Lower lobe of right lung (tissue), 2 donors: Measurements from ENCODE around the gene PRR20B. TPM values are rescaled to one million over a fixed set of nuclear protein-coding genes. Genes with fewer than 3 reads are reported as not detected.
"Not testable (repeated sequence)": the region's sequence is repeated elsewhere in the genome, so short reads cannot be mapped to it uniquely, and the experiment has no call there.

Experiments
- ATAC-seq, 2 donors: fragments of 200-7000 bp; cut with Tn5 transposase; one replicate each; pipeline ENCODE4 v1.9.1; 2020 to 2022; ENCODE audit warnings: mild to moderate bottlenecking in 2 of 2, moderate library complexity in 2 of 2
- DNase-seq: peaks from one replicate; pipeline ENCODE4 v3.0.0-alpha.2; 2020
- H3K27ac ChIP-seq: fragments of 200-600 bp; one replicate; pipeline ENCODE4 v1.8.0; 2022
- H3K27me3 ChIP-seq: fragments of 200-600 bp; one replicate; pipeline ENCODE4 v1.8.0; 2022; ENCODE audit warnings: low read depth
- H3K36me3 ChIP-seq: fragments of 200-600 bp; one replicate; pipeline ENCODE4 v1.8.0; 2022; ENCODE audit warnings: mild to moderate bottlenecking
- H3K4me1 ChIP-seq: fragments of 200-600 bp; one replicate; pipeline ENCODE4 v1.8.0; 2022
- H3K4me3 ChIP-seq: fragments of 200-600 bp; one replicate; pipeline ENCODE4 v1.8.0; 2022; ENCODE audit warnings: mild to moderate bottlenecking
- H3K9me3 ChIP-seq: fragments of 200-600 bp; one replicate; pipeline ENCODE4 v1.8.0; 2022
- intact Hi-C: fragments of 100-400 bp; cut with DNase I; formaldehyde crosslinking; loops from one replicate; pipeline ENCODE4 v1.11.0; 2022
- total RNA-seq: library from RNA; stranded (reverse); fragmentation: NEBNext Ultra II Directional; extraction: Animal tissue kit (Norgen Biotek cat#: 25700); gene quantifications from one replicate; pipeline ENCODE4 v1.2.1, GENCODE V29; 2021
- TF ChIP-seq, protein P1 (sequence below): fragments of 200-600 bp; IDR thresholded peaks from one replicate; pipeline ENCODE4 v1.8.0; 2022; ENCODE audit warnings: antibody characterized with exemption, mild to moderate bottlenecking
- donor health status: DM: no; HTN: yes; CAD: no; lungs with severe emphysema.

Gene PRR20B
- total RNA-seq, 1 donor from 2014 or later, result not detected

DNA sequence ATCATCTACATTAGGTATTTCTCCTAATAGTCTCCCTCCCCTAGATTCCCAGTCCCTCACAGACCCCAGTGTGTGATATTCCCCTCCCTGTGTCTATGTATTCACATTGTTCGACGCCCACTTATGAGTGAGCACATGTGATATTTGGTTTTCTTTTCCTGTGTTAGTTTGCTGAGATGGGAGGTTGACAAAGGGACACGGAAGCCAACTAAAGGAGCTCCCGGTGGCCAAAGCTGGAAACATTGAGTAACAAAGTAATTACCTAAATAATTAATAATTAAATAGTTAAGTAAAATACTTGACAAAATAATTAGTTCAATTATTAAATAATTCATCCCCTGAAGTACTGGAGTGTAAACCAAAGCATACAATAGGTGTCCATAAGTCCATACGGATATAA lies 8.3 kb upstream of the PRR20B start:
- TF ChIP-seq, protein P1, sequence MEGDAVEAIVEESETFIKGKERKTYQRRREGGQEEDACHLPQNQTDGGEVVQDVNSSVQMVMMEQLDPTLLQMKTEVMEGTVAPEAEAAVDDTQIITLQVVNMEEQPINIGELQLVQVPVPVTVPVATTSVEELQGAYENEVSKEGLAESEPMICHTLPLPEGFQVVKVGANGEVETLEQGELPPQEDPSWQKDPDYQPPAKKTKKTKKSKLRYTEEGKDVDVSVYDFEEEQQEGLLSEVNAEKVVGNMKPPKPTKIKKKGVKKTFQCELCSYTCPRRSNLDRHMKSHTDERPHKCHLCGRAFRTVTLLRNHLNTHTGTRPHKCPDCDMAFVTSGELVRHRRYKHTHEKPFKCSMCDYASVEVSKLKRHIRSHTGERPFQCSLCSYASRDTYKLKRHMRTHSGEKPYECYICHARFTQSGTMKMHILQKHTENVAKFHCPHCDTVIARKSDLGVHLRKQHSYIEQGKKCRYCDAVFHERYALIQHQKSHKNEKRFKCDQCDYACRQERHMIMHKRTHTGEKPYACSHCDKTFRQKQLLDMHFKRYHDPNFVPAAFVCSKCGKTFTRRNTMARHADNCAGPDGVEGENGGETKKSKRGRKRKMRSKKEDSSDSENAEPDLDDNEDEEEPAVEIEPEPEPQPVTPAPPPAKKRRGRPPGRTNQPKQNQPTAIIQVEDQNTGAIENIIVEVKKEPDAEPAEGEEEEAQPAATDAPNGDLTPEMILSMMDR, result no peak

DNA sequence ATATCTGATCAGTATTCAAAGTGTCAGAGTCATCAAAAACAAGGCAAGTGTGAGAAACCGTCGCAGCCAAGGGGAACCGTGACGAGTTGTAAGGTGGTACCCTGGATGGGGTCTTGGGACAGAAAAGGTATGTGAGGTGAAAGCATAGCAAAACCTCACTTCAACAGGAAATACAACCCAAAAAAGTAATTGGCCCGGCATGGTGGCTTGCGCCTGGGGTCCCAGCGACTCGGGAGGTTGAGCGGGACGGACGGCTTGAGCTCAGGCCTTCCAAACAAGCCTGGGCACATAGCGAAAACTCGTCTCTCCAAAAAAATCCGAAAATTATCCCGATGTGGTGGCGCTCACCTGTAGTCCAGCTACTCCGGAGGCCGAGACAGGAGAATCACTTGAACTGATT lies 7.5 kb upstream of the PRR20B start:
- DNase-seq, H3K36me3 ChIP-seq, H3K4me3 ChIP-seq, H3K27ac ChIP-seq, ATAC-seq, H3K27me3 ChIP-seq, intact Hi-C loops, H3K4me1 ChIP-seq, H3K9me3 ChIP-seq: not testable (repeated sequence)

More for the DNA sequence above, 8.3 kb upstream of the PRR20B start:
- H3K4me3 ChIP-seq, result no peak overlapping the region
- H3K36me3 ChIP-seq, result no peaks in the 10 kb centered on the region
- DNase-seq (no peak), ATAC-seq (no peak)
- intact Hi-C loops, result no loop called here
- no peaks in the 10 kb centered on the region for H3K9me3 ChIP-seq
- H3K4me1 ChIP-seq, result no peaks in the 10 kb centered on the region
- H3K27ac ChIP-seq, result no peak overlapping the region
- no peaks in the 10 kb centered on the region for H3K27me3 ChIP-seq

DNA sequence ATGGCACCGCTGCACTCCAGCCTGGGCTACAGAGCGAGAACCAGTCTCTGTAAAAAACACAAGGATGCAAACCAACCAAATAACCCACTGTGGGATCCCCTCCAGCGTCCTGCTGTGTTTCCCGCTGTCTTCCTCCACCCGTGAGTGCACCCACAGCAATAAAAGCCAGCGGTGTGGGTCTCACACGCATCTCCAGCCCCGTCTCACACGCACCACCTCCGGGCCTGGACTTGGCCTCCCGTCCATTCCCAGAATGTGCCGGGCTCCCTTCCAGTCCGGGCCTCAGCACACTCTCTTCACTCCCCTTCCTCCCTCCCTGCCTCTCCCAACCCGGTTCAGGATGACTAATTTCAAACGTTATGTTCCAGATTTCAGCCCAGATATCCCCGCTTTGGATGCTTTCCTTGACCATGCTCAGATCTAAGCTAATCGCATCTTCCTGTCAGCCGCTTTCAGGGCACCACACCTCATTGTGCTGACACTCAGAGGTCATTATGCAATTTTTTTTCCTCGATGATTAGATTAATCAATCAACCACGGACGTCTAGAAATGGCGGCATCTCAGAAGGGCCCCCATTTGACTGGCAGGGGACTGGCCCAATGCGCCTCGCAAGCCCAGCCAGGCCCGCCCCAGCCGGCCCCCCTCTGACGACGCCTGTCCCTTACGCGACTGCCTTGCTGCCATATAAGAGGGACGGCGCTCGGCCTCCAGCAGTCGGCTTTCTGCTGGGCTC lies 6.9 kb upstream of the PRR20B start, which contains the start of gene PRR20A:
TSS of gene PRR20A (plus strand) at position 684 of the 734 bp plus-strand sequence. CDS start 387 bp downstream, outside the sequence.
- H3K27me3 ChIP-seq, H3K27ac ChIP-seq, ATAC-seq, DNase-seq, intact Hi-C loops, H3K4me3 ChIP-seq, H3K36me3 ChIP-seq, H3K4me1 ChIP-seq, H3K9me3 ChIP-seq: not testable (repeated sequence)

DNA sequence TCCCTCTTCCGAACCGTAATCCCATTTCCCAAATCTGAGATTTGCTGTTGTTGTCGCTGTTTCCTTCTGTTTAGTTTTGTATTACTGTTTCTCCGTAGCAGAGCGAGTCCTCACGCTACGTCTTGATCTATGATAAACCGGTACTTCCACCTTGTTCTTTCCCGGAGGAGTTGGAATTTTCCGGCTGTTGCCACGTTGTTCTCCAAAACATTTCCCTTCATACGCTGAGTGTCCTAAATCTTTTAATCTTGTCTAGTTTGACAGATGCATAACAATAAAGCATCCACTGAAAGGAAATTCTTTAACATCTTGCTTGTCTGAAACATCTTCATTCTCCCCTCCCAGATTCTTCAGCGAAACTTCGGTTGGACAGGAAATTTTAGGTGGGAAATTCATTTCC lies 818 bp downstream of the PRR20B start:
- H3K9me3 ChIP-seq, H3K27ac ChIP-seq, H3K4me3 ChIP-seq, intact Hi-C loops, DNase-seq, ATAC-seq, H3K27me3 ChIP-seq, H3K4me1 ChIP-seq, H3K36me3 ChIP-seq: not testable (repeated sequence)

DNA sequence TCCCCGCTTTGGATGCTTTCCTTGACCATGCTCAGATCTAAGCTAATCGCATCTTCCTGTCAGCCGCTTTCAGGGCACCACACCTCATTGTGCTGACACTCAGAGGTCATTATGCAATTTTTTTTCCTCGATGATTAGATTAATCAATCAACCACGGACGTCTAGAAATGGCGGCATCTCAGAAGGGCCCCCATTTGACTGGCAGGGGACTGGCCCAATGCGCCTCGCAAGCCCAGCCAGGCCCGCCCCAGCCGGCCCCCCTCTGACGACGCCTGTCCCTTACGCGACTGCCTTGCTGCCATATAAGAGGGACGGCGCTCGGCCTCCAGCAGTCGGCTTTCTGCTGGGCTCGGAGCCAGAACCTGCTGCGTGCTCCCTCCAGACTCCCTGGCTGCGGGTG lies 6.5 kb downstream of the PRR20B start, which contains the start of gene PRR20C:
TSS of gene PRR20C (plus strand) at position 301 of the 400 bp plus-strand sequence. CDS start 387 bp downstream, outside the sequence.
- H3K4me3 ChIP-seq, H3K36me3 ChIP-seq, H3K27ac ChIP-seq, H3K27me3 ChIP-seq, intact Hi-C loops, DNase-seq, H3K4me1 ChIP-seq, ATAC-seq, H3K9me3 ChIP-seq: not testable (repeated sequence)

DNA sequence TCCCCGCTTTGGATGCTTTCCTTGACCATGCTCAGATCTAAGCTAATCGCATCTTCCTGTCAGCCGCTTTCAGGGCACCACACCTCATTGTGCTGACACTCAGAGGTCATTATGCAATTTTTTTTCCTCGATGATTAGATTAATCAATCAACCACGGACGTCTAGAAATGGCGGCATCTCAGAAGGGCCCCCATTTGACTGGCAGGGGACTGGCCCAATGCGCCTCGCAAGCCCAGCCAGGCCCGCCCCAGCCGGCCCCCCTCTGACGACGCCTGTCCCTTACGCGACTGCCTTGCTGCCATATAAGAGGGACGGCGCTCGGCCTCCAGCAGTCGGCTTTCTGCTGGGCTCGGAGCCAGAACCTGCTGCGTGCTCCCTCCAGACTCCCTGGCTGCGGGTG lies 13.0 kb downstream of the PRR20B start, which contains the start of gene PRR20D:
TSS of gene PRR20D (plus strand) at position 301 of the 400 bp plus-strand sequence. CDS start 387 bp downstream, outside the sequence.
- H3K27me3 ChIP-seq, H3K4me1 ChIP-seq, H3K27ac ChIP-seq, H3K9me3 ChIP-seq, ATAC-seq, intact Hi-C loops, H3K36me3 ChIP-seq, DNase-seq, H3K4me3 ChIP-seq: not testable (repeated sequence)

DNA sequence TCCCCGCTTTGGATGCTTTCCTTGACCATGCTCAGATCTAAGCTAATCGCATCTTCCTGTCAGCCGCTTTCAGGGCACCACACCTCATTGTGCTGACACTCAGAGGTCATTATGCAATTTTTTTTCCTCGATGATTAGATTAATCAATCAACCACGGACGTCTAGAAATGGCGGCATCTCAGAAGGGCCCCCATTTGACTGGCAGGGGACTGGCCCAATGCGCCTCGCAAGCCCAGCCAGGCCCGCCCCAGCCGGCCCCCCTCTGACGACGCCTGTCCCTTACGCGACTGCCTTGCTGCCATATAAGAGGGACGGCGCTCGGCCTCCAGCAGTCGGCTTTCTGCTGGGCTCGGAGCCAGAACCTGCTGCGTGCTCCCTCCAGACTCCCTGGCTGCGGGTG lies 19.6 kb downstream of the PRR20B start, which contains the start of gene PRR20E:
TSS of gene PRR20E (plus strand) at position 301 of the 400 bp plus-strand sequence. CDS start 387 bp downstream, outside the sequence.
- DNase-seq, H3K4me1 ChIP-seq, intact Hi-C loops, H3K36me3 ChIP-seq, H3K27ac ChIP-seq, H3K9me3 ChIP-seq, H3K27me3 ChIP-seq, H3K4me3 ChIP-seq, ATAC-seq: not testable (repeated sequence)

DNA sequence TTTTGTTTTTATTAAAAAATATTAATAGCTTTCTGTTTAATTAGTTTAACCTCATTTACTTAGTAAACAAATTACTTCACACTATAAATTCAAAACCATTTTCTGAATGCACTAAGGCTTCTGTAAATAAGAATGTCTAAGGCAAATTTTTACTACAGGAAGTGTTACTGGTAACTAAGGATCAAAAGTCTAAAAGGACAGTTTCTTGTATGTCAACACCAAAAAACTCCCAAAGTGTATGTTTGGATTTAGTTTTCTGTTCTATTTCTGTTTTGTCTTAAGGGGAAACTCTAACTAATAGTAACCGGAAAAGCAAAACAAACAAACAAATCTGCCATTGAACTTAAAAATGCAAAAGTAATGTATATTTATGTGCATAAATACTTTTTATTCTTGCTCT lies 44.4 kb downstream of the PRR20B start:
- no peak overlapping the region for H3K4me3 ChIP-seq
- no peak overlapping the region for H3K27ac ChIP-seq
- no peak for DNase-seq

More for the DNA sequence above, 44.4 kb downstream of the PRR20B start:
- intact Hi-C loops, result no loop called here
- TF ChIP-seq, protein P1, result no peak
- Histone ChIP-seq H3K9me3 (no peaks in the 10 kb centered on the region), H3K4me1 (no peaks in the 10 kb centered on the region), H3K27me3 (no peaks in the 10 kb centered on the region), H3K36me3 (no peaks in the 10 kb centered on the region)
- ATAC-seq, result no peak

Other genes starting within 250 kb of the PRR20B start
- gene PRR20A, start 6.6 kb upstream of the PRR20B start, total RNA-seq, result not detected
- not detected for gene PRR20C, start 6.6 kb downstream of the PRR20B start, total RNA-seq
- gene PRR20D, start 13.1 kb downstream of the PRR20B start, total RNA-seq, result not detected
- gene PRR20E, start 19.7 kb downstream of the PRR20B start, total RNA-seq, result not detected